Measurements from ENCODE around the gene SYT6. TPM values are rescaled to one million over a fixed set of nuclear protein-coding genes. Genes with fewer than 3 reads are reported as not detected.

Gene SYT6
- total and polyA plus RNA-seq, 7 donors: 0.03 to 0.81 (median 0.34) TPM

DNA sequence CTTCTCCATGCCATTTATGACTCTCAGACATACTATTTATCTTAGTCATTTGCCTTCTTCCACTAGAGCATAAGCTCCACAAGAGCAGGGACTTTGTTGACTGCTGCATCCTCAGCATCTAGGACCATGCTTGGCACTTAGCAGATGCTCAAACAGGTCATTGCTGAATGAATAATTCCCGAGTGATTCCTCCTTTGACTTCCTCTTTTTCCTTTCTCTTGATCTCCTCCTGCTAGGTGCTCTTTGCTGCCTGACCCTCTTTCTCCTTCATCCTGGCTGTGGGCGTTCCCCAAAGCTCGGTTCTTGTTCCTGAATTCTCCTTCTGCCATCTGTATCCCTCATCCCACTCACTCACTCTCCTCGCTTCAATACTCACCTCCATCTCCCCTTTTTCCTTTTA, 23.5 kb downstream of the SYT6 start:
- Histone ChIP-seq H3K9me3 (no peaks in the 10 kb centered on the region), H3K4me3 (no peak overlapping the region), H3K36me3 (ENCODE audit: insufficient read depth in 1 of 2, low read depth in 1 of 2) (no peaks in the 10 kb centered on the region), H3K27me3 (ENCODE audit: insufficient read depth in 3 of 3, low read length in 2 of 3) (no peaks in the 10 kb centered on the region), H3K27ac (no peak overlapping the region), H3K4me1 (no peaks in the 10 kb centered on the region)
- TF ChIP-seq, protein P1, sequence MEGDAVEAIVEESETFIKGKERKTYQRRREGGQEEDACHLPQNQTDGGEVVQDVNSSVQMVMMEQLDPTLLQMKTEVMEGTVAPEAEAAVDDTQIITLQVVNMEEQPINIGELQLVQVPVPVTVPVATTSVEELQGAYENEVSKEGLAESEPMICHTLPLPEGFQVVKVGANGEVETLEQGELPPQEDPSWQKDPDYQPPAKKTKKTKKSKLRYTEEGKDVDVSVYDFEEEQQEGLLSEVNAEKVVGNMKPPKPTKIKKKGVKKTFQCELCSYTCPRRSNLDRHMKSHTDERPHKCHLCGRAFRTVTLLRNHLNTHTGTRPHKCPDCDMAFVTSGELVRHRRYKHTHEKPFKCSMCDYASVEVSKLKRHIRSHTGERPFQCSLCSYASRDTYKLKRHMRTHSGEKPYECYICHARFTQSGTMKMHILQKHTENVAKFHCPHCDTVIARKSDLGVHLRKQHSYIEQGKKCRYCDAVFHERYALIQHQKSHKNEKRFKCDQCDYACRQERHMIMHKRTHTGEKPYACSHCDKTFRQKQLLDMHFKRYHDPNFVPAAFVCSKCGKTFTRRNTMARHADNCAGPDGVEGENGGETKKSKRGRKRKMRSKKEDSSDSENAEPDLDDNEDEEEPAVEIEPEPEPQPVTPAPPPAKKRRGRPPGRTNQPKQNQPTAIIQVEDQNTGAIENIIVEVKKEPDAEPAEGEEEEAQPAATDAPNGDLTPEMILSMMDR (IDR thresholded peaks at IDR 0.05): no peak
- 83 to 84% (median 84%) methylated on average over 4 of the region's 4 CpGs for WGBS, 3 donors
- intact Hi-C loops (cut with DNase I): no loop called here
- DNase-seq (no peak), ATAC-seq (no peak)

DNA sequence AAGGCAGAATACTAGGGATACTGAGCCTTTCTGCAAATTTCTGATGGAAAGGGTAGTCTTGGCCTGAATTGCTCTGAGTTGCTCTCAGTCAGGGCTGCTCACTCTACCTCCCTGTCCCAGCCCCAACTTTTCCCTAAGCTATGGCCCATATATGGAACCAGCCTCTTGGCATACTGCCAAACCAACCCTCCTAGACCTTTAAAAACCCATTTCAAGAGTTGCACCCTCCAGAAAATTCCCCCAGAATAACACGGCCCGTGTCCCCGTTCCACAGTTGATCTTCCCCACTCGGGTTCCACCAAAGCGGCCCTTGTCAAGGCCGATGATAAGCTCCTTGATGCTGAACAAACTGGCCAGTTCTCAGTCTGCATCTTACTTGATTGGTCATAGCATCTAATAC, 25.4 kb downstream of the SYT6 start:
- TF ChIP-seq, protein P1 (IDR thresholded peaks at IDR 0.05): no peak
- no peaks in the 10 kb centered on the region for H3K9me3 ChIP-seq
- no peak for ATAC-seq
- intact Hi-C loops (cut with DNase I): no loop called here
- H3K27ac ChIP-seq: no peak overlapping the region
- DNase-seq: no peak
- no peaks in the 10 kb centered on the region for H3K4me1 ChIP-seq
- 77 to 87% (median 78%) methylated on average over 6 of the region's 6 CpGs for WGBS, 3 donors
- no peaks in the 10 kb centered on the region for H3K27me3 ChIP-seq (ENCODE audit: insufficient read depth in 3 of 3, low read length in 2 of 3)
- no peak overlapping the region for H3K4me3 ChIP-seq
- no peaks in the 10 kb centered on the region for H3K36me3 ChIP-seq (ENCODE audit: insufficient read depth in 1 of 2, low read depth in 1 of 2)

DNA sequence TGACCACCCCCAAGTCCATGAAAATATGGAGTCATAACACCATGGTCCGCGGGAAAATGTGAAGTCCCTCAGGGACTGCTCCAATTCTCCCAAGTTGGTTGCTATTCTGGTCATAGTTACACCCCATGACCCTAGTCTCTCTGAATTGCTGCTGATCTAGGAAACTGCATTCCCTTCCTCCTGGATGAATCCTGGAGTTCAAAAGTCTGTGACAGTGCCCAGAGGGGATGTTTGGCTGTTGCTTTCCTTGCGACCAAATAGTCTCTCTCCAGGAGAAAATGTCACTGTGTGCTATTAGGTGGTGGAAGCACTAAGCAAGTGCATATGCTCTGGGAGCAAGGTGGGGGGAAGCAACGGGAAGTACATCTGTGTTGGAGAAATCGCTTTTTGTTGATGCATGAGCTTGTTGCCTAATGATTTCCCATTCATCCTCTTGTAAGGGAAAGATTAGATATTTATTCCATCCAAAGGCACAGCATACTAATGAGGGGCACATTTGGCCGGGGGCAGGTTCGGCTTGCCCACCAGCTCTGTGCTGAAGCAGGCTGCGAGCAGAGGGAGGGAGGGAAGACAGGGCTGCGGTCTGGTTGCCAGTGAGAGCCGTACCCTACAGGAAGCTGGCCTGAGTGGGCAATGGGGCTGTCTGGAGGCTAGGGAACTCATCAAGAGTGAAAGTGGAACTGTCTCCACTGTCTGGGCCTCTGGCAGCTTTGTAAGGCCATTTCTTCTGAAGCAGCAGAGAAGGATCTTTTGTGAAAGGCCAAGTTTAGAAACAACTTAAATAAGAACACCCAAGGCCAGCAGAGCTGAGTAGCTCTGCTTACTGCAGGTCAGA, 27.2 kb downstream of the SYT6 start:
- TF ChIP-seq, protein P1 (IDR thresholded peaks at IDR 0.05): no peak
- no peaks in the 10 kb centered on the region for H3K9me3 ChIP-seq
- ATAC-seq (no peak), DNase-seq (no peak)
- no peak overlapping the region for H3K4me3 ChIP-seq
- no peaks in the 10 kb centered on the region for H3K27me3 ChIP-seq (ENCODE audit: insufficient read depth in 3 of 3, low read length in 2 of 3)
- H3K27ac ChIP-seq: no peak overlapping the region
- no peaks in the 10 kb centered on the region for H3K4me1 ChIP-seq
- no peaks in the 10 kb centered on the region for H3K36me3 ChIP-seq (ENCODE audit: insufficient read depth in 1 of 2, low read depth in 1 of 2)
- intact Hi-C loops (cut with DNase I): no loop called here
- WGBS, 3 donors: 74 to 84% (median 78%) methylated on average over 10 of the region's 10 CpGs

DNA sequence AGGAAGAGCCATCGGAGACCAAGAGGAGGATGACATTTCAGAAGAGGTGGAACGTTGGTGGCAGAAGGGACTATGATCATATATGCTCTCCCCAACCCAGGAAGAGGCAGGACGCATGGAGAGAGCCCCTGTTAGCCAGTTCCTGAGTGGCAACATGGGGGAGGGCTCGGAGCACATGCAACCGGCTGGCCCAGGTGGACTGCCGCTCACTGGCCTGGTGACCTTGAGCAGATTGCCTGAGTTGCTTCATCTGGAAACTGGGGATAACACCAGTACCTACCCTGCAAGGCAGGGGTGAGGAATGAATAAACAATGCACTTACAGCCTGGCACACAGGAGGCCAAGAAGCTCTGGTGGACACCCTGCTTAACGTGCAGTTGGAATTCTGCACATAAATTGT, 29.0 kb downstream of the SYT6 start:
- Histone ChIP-seq H3K27ac (no peak overlapping the region), H3K36me3 (ENCODE audit: insufficient read depth in 1 of 2, low read depth in 1 of 2) (no peaks in the 10 kb centered on the region), H3K4me1 (no peaks in the 10 kb centered on the region), H3K27me3 (ENCODE audit: insufficient read depth in 3 of 3, low read length in 2 of 3) (no peaks in the 10 kb centered on the region), H3K4me3 (no peak overlapping the region), H3K9me3 (no peaks in the 10 kb centered on the region)
- WGBS, 3 donors: 91 to 95% (median 93%) methylated on average over 7 of the region's 7 CpGs
- no peak for DNase-seq
- intact Hi-C loops (cut with DNase I): no loop called here
- TF ChIP-seq, protein P1 (IDR thresholded peaks at IDR 0.05): no peak
- ATAC-seq: no peak
